Liver (tissue), 9 donors: Measurements from ENCODE around the gene TMEM131. TPM values are rescaled to one million over a fixed set of nuclear protein-coding genes. Genes with fewer than 3 reads are reported as not detected.

Experiments
- DNase-seq: peaks from one replicate; pipeline ENCODE4 v3.0.0-alpha.2; 2017; ENCODE audit warnings: low spot score
- H3K27ac ChIP-seq, 2 donors: one replicate each; pipeline ENCODE4 v1.7.0; 2013; ENCODE audit warnings: inconsistent platforms in 2 of 2, low read length in 2 of 2, control low read depth in 1 of 2, low read depth in 1 of 2, mild to moderate bottlenecking in 1 of 2
- H3K27me3 ChIP-seq, 4 donors: one replicate each; pipeline versions ENCODE4 v1.6.1 to v1.7.0; 2013; ENCODE audit warnings: low read length in 3 of 4, inconsistent platforms in 1 of 4, mild to moderate bottlenecking in 1 of 4, moderate library complexity in 1 of 4; ENCODE audit not compliant: control insufficient read depth in 4 of 4, insufficient read depth in 4 of 4
- H3K36me3 ChIP-seq, 4 donors: one replicate each; pipeline versions ENCODE4 v1.6.1 to v1.7.0; 2013; ENCODE audit warnings: low read length in 3 of 4, mild to moderate bottlenecking in 3 of 4, low read depth in 1 of 4, moderate library complexity in 1 of 4; ENCODE audit not compliant: control insufficient read depth in 4 of 4, insufficient read depth in 3 of 4
- H3K4me1 ChIP-seq, 4 donors: one replicate each; pipeline versions ENCODE4 v1.6.1 to v1.7.0; 2013; ENCODE audit warnings: low read length in 3 of 4, mild to moderate bottlenecking in 3 of 4, moderate library complexity in 1 of 4; ENCODE audit not compliant: control insufficient read depth in 4 of 4, insufficient read depth in 4 of 4
- H3K4me3 ChIP-seq, 3 donors: one replicate each; pipeline versions ENCODE4 v1.6.1 to v1.7.0; 2013; ENCODE audit warnings: low read length in 3 of 3, control low read depth in 1 of 3, low read depth in 1 of 3, mild to moderate bottlenecking in 1 of 3
- H3K9ac ChIP-seq, 2 donors: one replicate each; pipeline ENCODE4 v1.7.0; 2013; ENCODE audit warnings: low read length in 2 of 2, mild to moderate bottlenecking in 2 of 2, moderate library complexity in 2 of 2, control low read depth in 1 of 2, low read depth in 1 of 2
- H3K9me3 ChIP-seq, 4 donors: one replicate each; pipeline versions ENCODE4 v1.6.1 to v1.7.0; 2013; ENCODE audit warnings: low read length in 3 of 4; ENCODE audit not compliant: control insufficient read depth in 4 of 4
- EGR1 ChIP-seq, 2 donors: IDR thresholded peaks; 2 replicates each; pipeline ENCODE4 v1.6.1; 2016 to 2018; ENCODE audit warnings: antibody characterized with exemption in 2 of 2, low read depth in 2 of 2
- FOXA1 ChIP-seq: IDR thresholded peaks from 2 replicates; pipeline ENCODE4 v1.6.1; 2016; ENCODE audit warnings: antibody characterized with exemption
- FOXA2 ChIP-seq: IDR thresholded peaks from 2 replicates; pipeline ENCODE4 v1.6.1; 2016; ENCODE audit warnings: antibody characterized with exemption
- GABPA ChIP-seq, 2 donors: IDR thresholded peaks in 1 of 2; conservative IDR thresholded peaks in 1 of 2; 2 replicates each; pipeline ENCODE4 v1.6.1; 2016; ENCODE audit warnings: antibody characterized with exemption in 2 of 2, mild to moderate bottlenecking in 1 of 2, moderate library complexity in 1 of 2
- HNF4A ChIP-seq, 2 donors: conservative IDR thresholded peaks; 2 replicates each; pipeline ENCODE4 v1.6.1; 2016; ENCODE audit warnings: antibody characterized with exemption in 2 of 2, mild to moderate bottlenecking in 2 of 2
- HNF4G ChIP-seq: IDR thresholded peaks from 2 replicates; pipeline ENCODE4 v1.6.1; 2016; ENCODE audit warnings: antibody characterized with exemption
- JUND ChIP-seq, 2 donors: IDR thresholded peaks; 2 replicates each; pipeline ENCODE4 v1.6.1; 2016; ENCODE audit warnings: antibody characterized with exemption in 2 of 2
- NR2F2 ChIP-seq: IDR thresholded peaks from 2 replicates; pipeline ENCODE4 v1.6.1; 2016; ENCODE audit warnings: antibody characterized with exemption
- RAD21 ChIP-seq, 2 donors: IDR thresholded peaks; 2 replicates each; pipeline ENCODE4 v1.6.1; 2016; ENCODE audit warnings: antibody characterized with exemption in 2 of 2, mild to moderate bottlenecking in 2 of 2
- RXRA ChIP-seq, 2 donors: IDR thresholded peaks; 2 replicates each; pipeline ENCODE4 v1.6.1; 2017 to 2018; ENCODE audit warnings: antibody characterized with exemption in 2 of 2, mild to moderate bottlenecking in 1 of 2
- SP1 ChIP-seq: IDR thresholded peaks from 2 replicates; pipeline ENCODE4 v1.6.1; 2018; ENCODE audit warnings: antibody characterized with exemption, mild to moderate bottlenecking
- TAF1 ChIP-seq: conservative IDR thresholded peaks from 2 replicates; pipeline ENCODE4 v1.6.1; 2016; ENCODE audit warnings: antibody characterized with exemption, mild to moderate bottlenecking
- YY1 ChIP-seq: IDR thresholded peaks from 2 replicates; pipeline ENCODE4 v1.6.1; 2016; ENCODE audit warnings: antibody characterized with exemption, mild to moderate bottlenecking
- WGBS: extraction: QIAGEN DNeasy Blood & Tissue Kit; methylation state at CpG from one replicate; pipeline ENCODE4 v1.1.7; 2013; 5-methylcytosine and 5-hydroxymethylcytosine counted together
- polyA plus RNA-seq, 2 donors: library from polyadenylated mRNA; stranded (reverse) in 1 of 2; unstranded in 1 of 2; fragments of 200-250 nt in 1 of 2; fragments of >200 nt in 1 of 2; fragmentation: Nextera tagmentation in 1 of 2; extraction: Ambion mirVana in 1 of 2; gene quantifications; one replicate each; pipeline versions ENCODE4 v1.2.1 to v1.2.3, GENCODE V29; 2013 to 2015
- total RNA-seq, 2 donors: library from RNA; depleted of rRNA; stranded (reverse); fragments of >200 nt; gene quantifications; one replicate each; pipeline ENCODE4 v1.2.3, GENCODE V29; 2014
- TF ChIP-seq, protein P1 (sequence below): IDR thresholded peaks from 2 replicates; pipeline ENCODE4 v1.6.1; 2016; ENCODE audit warnings: antibody characterized with exemption
- TF ChIP-seq, protein P2 (sequence below): IDR thresholded peaks from 2 replicates; pipeline ENCODE4 v1.6.1; 2016; ENCODE audit warnings: antibody characterized with exemption, mild to moderate bottlenecking
- TF ChIP-seq, protein P3 (sequence below): fragments of 150-350 bp; IDR thresholded peaks from 2 replicates; pipeline ENCODE4 v1.5.1; 2017; ENCODE audit warnings: improper control_type of control experiment, low read depth, low read length; ENCODE audit not compliant: missing input control
- TF ChIP-seq, protein P4 (sequence below): IDR thresholded peaks from 2 replicates; pipeline ENCODE4 v1.6.1; 2016; ENCODE audit warnings: antibody characterized with exemption
- TF ChIP-seq, protein P5 (sequence below): IDR thresholded peaks from 2 replicates; pipeline ENCODE4 v1.6.1; 2016; ENCODE audit warnings: antibody characterized with exemption
- donor health status: healthy.
- donor health status: healthy.
- donor health status: healthy.
- donor health status: healthy.
- donor health status: healthy.

The TMEM131 gene
- total and polyA plus RNA-seq, 4 donors = 6.1 to 22.8 (median 11.2) TPM

DNA sequence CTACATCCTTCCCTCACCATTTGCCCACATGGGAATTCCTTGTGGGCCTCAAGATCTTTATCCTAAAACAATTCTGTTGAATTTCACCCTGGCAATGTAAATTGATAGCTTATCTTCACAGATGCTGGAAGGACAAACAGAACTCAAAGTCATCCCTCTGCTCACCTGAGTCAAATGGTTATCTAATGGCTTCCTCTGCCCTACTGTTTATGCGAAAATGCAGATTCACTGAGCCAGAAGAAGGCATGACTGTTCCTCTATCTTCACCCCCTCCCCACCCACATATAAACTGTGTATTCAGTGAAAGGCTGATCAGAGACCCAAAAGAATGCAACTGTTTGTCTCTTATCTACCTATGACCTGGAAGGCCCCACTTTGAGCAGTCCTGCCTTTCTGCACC, 47.4 kb upstream of the TMEM131 start:
- Histone ChIP-seq H3K36me3 (no peaks in the 10 kb centered on the region), H3K27ac (no peak overlapping the region), H3K27me3 (no peaks in the 10 kb centered on the region), H3K9me3 (peaks cover 0 to 6% (median 1%) of the 10 kb centered on the region in 4 donors), H3K4me3 (no peak overlapping the region), H3K4me1 (no peaks in the 10 kb centered on the region), H3K9ac (no peak overlapping the region)
- 83% methylated on average over 1 of the region's 1 CpG for WGBS
- TF ChIP-seq, protein P1, sequence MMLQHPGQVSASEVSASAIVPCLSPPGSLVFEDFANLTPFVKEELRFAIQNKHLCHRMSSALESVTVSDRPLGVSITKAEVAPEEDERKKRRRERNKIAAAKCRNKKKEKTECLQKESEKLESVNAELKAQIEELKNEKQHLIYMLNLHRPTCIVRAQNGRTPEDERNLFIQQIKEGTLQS = no peak
- TF ChIP-seq GABPA (IDR thresholded peaks at IDR 0.05 in 1 of 2, conservative IDR thresholded peaks at IDR 0.05 in 1 of 2) (no peak), FOXA2 (no peak), RAD21 (IDR thresholded peaks at IDR 0.05) (no peak), RXRA (IDR thresholded peaks at IDR 0.05) (no peak), FOXA1 (no peak), EGR1 (IDR thresholded peaks at IDR 0.05; ENCODE audit: low read depth in 2 of 2) (no peak), JUND (IDR thresholded peaks at IDR 0.05) (no peak), SP1 (no peak), NR2F2 (no peak), HNF4G (no peak), HNF4A (conservative IDR thresholded peaks at IDR 0.05) (no peak), YY1 (no peak), TAF1 (no peak)
- TF ChIP-seq, protein P2, sequence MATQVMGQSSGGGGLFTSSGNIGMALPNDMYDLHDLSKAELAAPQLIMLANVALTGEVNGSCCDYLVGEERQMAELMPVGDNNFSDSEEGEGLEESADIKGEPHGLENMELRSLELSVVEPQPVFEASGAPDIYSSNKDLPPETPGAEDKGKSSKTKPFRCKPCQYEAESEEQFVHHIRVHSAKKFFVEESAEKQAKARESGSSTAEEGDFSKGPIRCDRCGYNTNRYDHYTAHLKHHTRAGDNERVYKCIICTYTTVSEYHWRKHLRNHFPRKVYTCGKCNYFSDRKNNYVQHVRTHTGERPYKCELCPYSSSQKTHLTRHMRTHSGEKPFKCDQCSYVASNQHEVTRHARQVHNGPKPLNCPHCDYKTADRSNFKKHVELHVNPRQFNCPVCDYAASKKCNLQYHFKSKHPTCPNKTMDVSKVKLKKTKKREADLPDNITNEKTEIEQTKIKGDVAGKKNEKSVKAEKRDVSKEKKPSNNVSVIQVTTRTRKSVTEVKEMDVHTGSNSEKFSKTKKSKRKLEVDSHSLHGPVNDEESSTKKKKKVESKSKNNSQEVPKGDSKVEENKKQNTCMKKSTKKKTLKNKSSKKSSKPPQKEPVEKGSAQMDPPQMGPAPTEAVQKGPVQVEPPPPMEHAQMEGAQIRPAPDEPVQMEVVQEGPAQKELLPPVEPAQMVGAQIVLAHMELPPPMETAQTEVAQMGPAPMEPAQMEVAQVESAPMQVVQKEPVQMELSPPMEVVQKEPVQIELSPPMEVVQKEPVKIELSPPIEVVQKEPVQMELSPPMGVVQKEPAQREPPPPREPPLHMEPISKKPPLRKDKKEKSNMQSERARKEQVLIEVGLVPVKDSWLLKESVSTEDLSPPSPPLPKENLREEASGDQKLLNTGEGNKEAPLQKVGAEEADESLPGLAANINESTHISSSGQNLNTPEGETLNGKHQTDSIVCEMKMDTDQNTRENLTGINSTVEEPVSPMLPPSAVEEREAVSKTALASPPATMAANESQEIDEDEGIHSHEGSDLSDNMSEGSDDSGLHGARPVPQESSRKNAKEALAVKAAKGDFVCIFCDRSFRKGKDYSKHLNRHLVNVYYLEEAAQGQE = no peak
- TF ChIP-seq, protein P3, sequence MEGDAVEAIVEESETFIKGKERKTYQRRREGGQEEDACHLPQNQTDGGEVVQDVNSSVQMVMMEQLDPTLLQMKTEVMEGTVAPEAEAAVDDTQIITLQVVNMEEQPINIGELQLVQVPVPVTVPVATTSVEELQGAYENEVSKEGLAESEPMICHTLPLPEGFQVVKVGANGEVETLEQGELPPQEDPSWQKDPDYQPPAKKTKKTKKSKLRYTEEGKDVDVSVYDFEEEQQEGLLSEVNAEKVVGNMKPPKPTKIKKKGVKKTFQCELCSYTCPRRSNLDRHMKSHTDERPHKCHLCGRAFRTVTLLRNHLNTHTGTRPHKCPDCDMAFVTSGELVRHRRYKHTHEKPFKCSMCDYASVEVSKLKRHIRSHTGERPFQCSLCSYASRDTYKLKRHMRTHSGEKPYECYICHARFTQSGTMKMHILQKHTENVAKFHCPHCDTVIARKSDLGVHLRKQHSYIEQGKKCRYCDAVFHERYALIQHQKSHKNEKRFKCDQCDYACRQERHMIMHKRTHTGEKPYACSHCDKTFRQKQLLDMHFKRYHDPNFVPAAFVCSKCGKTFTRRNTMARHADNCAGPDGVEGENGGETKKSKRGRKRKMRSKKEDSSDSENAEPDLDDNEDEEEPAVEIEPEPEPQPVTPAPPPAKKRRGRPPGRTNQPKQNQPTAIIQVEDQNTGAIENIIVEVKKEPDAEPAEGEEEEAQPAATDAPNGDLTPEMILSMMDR = no peak
- TF ChIP-seq, protein P4, sequence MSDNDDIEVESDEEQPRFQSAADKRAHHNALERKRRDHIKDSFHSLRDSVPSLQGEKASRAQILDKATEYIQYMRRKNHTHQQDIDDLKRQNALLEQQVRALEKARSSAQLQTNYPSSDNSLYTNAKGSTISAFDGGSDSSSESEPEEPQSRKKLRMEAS = no peak
- TF ChIP-seq, protein P5, sequence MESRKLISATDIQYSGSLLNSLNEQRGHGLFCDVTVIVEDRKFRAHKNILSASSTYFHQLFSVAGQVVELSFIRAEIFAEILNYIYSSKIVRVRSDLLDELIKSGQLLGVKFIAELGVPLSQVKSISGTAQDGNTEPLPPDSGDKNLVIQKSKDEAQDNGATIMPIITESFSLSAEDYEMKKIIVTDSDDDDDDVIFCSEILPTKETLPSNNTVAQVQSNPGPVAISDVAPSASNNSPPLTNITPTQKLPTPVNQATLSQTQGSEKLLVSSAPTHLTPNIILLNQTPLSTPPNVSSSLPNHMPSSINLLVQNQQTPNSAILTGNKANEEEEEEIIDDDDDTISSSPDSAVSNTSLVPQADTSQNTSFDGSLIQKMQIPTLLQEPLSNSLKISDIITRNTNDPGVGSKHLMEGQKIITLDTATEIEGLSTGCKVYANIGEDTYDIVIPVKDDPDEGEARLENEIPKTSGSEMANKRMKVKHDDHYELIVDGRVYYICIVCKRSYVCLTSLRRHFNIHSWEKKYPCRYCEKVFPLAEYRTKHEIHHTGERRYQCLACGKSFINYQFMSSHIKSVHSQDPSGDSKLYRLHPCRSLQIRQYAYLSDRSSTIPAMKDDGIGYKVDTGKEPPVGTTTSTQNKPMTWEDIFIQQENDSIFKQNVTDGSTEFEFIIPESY = no peak
- no peak for DNase-seq
